HG02840 (cell line): Measurements from ENCODE around the gene BCDIN3D.
"Not testable (repeated sequence)": the region's sequence is repeated elsewhere in the genome, so short reads cannot be mapped to it uniquely, and the experiment has no call there.

Source experiments
- ATAC-seq: cut with Tn5 transposase; IDR thresholded peaks from one replicate; pipeline ENCODE4 v1.9.1; 2021; ENCODE audit warnings: mild to moderate bottlenecking, moderate library complexity, moderate number of reproducible peaks; ENCODE audit not compliant: unreplicated experiment, low FRiP score

BCDIN3D gene

GRCh38 chr12:49877066-49877465 is 34.2 kb upstream of the BCDIN3D start:
- ATAC-seq: no peak

DNA sequence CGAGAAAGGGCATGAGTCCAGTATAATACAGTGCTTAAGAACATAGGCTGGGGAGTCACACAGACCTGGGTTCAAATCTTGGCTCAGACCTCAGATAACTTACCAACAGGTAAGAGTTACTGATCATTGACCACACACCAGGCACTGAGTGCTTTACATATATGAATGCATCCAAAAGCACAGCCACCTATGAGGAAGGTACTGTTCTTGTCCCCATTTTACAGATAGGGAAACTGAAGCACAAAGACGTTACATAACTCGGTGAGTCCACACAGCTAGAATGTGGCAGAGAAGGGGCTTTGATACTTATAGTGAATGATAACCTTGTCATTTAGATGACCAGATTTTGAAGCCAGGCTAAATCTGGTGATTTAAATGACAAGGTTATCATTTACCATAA is 33.2 kb upstream of the BCDIN3D start:
- ATAC-seq: no peak

GRCh38 chr12:49875115-49875720 is 32.3 kb upstream of the BCDIN3D start:
- ATAC-seq: no peak

DNA sequence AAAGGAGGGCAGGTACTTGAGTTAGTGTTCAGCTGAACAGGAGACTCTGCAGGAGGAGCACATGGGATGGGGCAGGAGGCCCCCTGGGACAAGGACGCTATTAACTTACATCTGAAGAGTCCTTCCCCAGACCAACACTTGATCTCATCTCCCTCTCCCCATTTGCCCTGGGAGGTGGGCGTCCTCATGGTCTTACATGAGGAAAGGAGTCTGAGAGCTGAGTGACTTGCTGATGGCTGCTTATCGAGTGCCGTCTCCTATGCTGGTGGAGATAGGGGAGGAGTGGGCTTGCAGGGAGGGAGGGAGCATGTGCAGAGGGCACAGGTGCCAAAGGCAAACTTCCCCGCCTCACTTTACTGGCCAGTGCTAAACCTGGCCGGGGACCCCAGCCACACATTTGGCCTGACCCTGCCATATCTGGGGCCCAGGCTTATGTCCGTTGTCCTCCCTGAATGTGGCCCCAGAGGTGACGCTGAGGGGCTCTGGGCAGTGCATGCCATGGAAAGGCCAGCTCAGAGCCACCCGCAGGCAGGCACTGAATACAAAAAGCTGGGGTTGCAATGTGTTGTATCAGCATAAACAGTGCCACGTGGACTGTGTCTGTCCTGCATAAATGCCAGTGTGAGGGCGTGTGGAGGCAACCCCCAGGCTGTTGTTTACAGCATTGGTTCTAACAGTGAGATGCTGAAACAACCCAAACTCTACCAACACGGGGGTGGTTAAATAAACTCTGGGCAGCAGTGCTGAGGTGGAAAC is 31.4 kb upstream of the BCDIN3D start:
- no peak for ATAC-seq

GRCh38 chr12:49873361-49873934 is 30.5 kb upstream of the BCDIN3D start:
- no peak for ATAC-seq

DNA sequence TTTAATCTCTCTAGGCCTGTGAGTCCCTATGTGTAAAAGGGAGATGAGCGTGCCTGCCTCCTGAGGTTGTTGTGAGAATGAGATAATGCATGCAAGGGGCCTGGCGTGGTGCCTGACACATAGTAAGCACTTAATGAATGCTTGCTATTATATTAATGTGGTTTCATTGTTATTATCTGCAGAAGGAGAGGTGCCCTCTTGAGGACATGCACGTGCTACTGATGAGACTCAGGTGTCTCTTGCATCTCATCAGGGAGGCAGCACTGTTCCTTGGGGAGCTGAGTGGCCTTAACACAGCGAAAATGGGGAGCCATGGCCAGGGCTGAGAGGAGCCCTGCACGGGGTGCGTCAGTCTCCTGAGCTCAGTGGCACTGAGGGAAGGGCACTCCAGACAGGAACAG is 29.9 kb upstream of the BCDIN3D start:
- ATAC-seq: no peak

GRCh38 chr12:49872381-49872780 is 29.5 kb upstream of the BCDIN3D start:
- ATAC-seq: no peak

GRCh38 chr12:49871811-49872251 is 28.9 kb upstream of the BCDIN3D start:
- not testable (repeated sequence) for ATAC-seq

- ATAC-seq: no peak
These were observed 28.3 kb upstream of the BCDIN3D start for GRCh38 chr12:49871263-49871561.

GRCh38 chr12:49870501-49871262 is 27.8 kb upstream of the BCDIN3D start:
- no peak for ATAC-seq

GRCh38 chr12:49869816-49870500 is 27.1 kb upstream of the BCDIN3D start:
- no peak for ATAC-seq

GRCh38 chr12:49868952-49869815 is 26.3 kb upstream of the BCDIN3D start:
- no peak for ATAC-seq

GRCh38 chr12:49868449-49868848 is 25.5 kb upstream of the BCDIN3D start:
- no peak for ATAC-seq

DNA sequence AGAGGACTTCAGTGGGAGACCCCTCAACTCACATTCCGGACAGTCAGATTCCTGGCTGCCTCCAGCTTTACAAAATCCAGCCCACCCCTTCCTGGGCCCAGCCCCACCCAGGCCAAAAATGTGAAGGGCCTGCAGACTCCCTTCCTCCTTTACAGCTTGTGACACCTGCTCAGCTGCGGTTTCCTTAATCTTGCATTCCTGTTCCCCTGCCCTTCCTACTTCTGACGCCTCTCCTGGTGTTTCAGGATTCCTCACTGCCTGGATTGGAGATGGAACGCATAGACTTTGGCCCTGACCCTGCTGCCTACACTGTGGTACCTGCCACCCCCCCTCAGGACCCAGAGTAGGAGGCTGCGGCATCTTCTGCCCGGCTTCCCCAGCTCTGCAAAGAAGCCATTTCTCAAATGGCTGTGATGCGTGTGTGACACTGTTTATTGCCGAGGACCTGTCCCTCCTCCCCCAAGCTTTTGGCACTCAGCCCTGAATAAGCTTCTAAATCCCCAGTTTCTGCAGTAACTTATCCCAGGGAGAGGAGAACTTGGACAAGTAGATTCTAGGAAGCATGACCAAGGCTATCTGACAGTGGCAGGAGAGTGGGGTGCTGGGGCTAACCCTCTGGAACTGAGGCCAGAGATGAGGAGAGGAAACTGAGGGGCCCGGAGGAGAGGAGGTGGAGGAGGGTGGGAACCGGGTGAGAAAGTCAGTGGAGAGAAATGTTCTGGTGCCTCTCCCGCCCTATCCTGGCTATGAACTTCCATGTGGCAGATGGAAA is 24.9 kb upstream of the BCDIN3D start:
- ATAC-seq: no peak

DNA sequence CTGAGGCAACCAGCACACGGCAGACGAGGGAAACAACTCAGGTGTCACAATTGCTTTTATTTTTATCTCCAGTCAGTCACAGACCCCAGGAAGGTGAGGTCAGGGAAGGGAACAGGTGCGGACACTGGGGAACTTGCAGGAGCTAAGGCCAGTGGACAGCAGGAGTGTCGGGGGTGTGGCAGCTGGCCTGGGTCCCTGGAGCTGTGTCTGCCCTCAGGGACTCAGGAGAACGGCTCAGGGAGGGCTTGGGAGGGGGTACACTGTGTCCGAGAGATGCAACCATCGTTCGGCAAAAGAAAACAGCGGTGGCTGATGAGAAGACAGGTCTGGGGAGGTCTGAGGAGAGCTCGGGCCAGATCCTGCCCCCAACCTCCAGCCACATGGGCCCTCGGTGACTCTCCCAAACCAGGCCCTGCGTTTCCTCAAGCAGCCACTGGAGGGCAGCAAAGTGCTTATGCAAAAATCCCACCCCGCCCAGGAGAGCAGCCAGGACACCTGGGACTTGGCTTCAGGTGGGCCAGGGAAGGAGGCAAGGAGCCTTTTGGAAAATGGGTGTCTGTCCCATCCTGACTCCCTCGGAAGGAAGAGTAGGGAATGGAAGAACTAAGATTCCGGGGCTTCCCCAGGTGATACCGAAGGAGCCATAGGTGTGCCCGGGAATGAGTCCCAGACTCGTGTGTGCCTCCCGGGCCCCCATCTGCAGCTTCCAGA is 24.1 kb upstream of the BCDIN3D start:
- ATAC-seq: no peak

- no peak for ATAC-seq
These were observed 22.9 kb upstream of the BCDIN3D start for GRCh38 chr12:49865782-49866135.

DNA sequence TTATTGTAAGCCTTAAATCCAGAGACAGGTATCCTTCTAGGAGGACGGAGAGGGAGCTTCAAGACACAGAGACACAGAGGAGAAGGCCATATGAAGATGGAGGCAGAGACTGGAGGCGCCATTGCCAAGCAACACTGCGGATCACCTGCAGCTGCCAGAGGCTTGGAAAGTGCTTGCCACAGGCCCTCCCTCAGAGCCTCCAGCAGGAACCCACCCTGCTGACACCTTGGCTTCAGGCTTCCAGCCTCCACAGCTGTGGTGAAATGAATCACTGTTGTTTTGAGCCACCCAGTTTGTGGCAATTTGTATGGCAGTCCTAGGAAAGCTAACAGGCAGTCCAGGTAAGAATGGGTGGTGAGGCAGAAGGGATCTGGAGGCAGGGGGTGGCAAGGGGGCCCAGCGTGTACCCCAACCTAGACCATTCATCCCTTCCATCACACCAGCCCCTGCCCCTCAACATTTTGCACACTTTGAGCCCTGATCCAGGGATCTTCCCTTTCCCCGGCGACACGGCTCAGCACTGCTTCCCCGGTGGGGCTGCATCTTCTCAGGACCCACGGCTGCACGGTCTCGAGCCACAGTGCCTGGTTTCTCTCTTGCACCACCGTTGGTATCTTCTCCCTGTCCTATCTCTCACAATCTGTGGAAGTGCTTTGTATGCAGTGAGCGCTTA is 22.3 kb upstream of the BCDIN3D start:
- ATAC-seq: no peak

DNA sequence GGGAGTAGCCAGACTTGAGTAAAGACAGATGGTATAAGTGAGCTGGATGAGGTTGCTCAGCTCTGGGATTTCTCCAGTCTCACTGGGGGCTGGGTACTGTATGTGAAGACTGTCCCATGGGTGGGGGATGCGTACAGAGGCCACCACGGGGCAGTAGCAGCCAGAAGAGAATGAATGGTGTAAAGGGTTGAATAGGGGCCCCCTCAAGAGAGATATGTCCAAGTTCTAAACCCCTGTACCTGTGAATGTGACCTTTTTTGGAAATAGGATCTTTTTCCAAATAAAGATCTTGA is 21.8 kb upstream of the BCDIN3D start:
- no peak for ATAC-seq
